SK-N-MC (cell line): Measurements from ENCODE around the gene KRTAP4-4.

ENCODE experiments used
- EZH2 ChIP-seq: fragments of 200-600 bp; sonication (generic); IDR thresholded peaks from one replicate; pipeline ENCODE4 v1.6.1; 2017; ENCODE audit warnings: antibody characterized with exemption
- POLR2AphosphoS5 ChIP-seq: IDR thresholded peaks from 2 replicates; pipeline ENCODE4 v1.6.1; 2012; ENCODE audit warnings: mild to moderate bottlenecking, low read depth, low read length, borderline replicate concordance

DNA sequence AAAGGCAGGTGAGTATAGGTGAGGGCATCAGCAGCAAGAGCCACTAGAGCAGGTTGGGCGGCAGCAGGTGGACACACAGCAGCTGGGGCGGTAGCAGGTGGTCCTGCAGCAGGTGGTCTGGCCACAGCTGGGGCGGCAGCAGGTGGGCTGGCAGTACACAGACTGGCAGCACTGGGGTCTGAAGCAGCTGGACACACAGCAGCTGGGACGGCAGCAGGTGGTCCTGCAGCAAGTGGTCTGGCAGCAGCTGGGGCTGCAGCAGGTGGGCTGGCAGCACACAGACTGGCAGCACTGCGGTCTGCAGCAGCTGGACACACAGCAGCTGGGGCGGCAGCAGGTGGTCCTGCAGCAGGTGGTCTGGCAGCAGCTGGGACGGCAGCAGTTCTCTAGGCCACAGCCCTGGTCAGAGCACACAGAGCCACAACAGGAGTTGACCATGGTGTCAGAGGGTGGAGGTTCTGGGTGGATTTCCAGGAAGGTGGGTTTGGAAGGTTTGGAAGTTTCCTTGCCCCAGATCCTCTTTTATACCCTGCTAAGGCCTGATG is 17.3 kb upstream of the KRTAP4-4 start, which contains the start of gene KRTAP4-2:
- TF ChIP-seq POLR2AphosphoS5 (no peak), EZH2 (no peak)
